WTC11 (cell line): ENCODE measurements around the gene LUM. TPM values are rescaled to one million over a fixed set of nuclear protein-coding genes. Genes with fewer than 3 reads are reported as not detected.

Experiments used
- ATAC-seq: fragments of 200-7000 bp; cut with Tn5 transposase; 2 replicates; pipeline ENCODE4 v1.10.0; 2021; ENCODE audit warnings: mild to moderate bottlenecking, moderate library complexity
- CTCF ChIA-PET: fragments of 300-600 bp; sonication (Branson Sonifier 250); formaldehyde crosslinking; loops from one replicate; lab custom pipeline; 2021; ENCODE audit warnings: antibody characterized with exemption; lab: Charles Lee
- POLR2A ChIA-PET: fragments of 350-600 bp; sonication (Branson Sonifier 250); formaldehyde crosslinking; loops from one replicate; lab custom pipeline; 2021; ENCODE audit warnings: antibody characterized with exemption; lab: Charles Lee
- DNase-seq: peaks from one replicate; pipeline ENCODE4 v3.0.0; 2021; ENCODE audit warnings: low spot score
- H3K27ac Mint-ChIP-seq: 2 replicates; pipeline ENCODE4 v1.8.0; 2021; ENCODE audit warnings: mixed read lengths
- H3K27me3 Mint-ChIP-seq: 2 replicates; pipeline ENCODE4 v1.8.0; 2021; ENCODE audit warnings: low read depth, mild to moderate bottlenecking, moderate library complexity, mixed read lengths
- H3K36me3 Mint-ChIP-seq: 2 replicates; pipeline ENCODE4 v1.8.0; 2021; ENCODE audit warnings: mixed read lengths
- H3K4me1 Mint-ChIP-seq: 2 replicates; pipeline ENCODE4 v1.8.0; 2022; ENCODE audit warnings: mixed read lengths
- H3K4me3 Mint-ChIP-seq: 2 replicates; pipeline ENCODE4 v1.8.0; 2021; ENCODE audit warnings: mild to moderate bottlenecking, moderate library complexity, mixed read lengths
- H3K9me3 Mint-ChIP-seq: 2 replicates; pipeline ENCODE4 v1.8.0; 2021; ENCODE audit warnings: mixed read lengths
- ARID4B ChIP-seq: sonication (generic); formaldehyde crosslinking; IDR thresholded peaks from 2 replicates; pipeline ENCODE4 v1.8.0; 2023; ENCODE audit warnings: missing genetic modification reagents, mild to moderate bottlenecking, borderline replicate concordance
- ATF2 ChIP-seq: sonication (generic); formaldehyde crosslinking; IDR thresholded peaks from 2 replicates; pipeline ENCODE4 v1.8.1; 2022; ENCODE audit warnings: low read depth, missing genetic modification reagents, borderline replicate concordance
- E2F5 ChIP-seq: sonication (generic); formaldehyde crosslinking; IDR thresholded peaks from 2 replicates; pipeline ENCODE4 v1.8.1; 2022; ENCODE audit warnings: mild to moderate bottlenecking, moderate library complexity, missing genetic modification reagents
- ELF4 ChIP-seq: sonication (generic); formaldehyde crosslinking; IDR thresholded peaks from 2 replicates; pipeline ENCODE4 v1.8.1; 2022; ENCODE audit warnings: low read depth, mild to moderate bottlenecking, moderate library complexity, missing genetic modification reagents
- FOXJ3 ChIP-seq: sonication (generic); formaldehyde crosslinking; IDR thresholded peaks from 2 replicates; pipeline ENCODE4 v1.9.0; 2021; ENCODE audit warnings: missing genetic modification reagents, mild to moderate bottlenecking, borderline replicate concordance
- FOXK1 ChIP-seq: sonication (generic); formaldehyde crosslinking; IDR thresholded peaks from 2 replicates; pipeline ENCODE4 v1.8.0; 2022; ENCODE audit warnings: mild to moderate bottlenecking, moderate library complexity, missing genetic modification reagents
- FOXP4 ChIP-seq: sonication (generic); formaldehyde crosslinking; IDR thresholded peaks from 2 replicates; pipeline ENCODE4 v1.8.0; 2022; ENCODE audit warnings: mild to moderate bottlenecking, missing genetic modification reagents
- GABPB1 ChIP-seq: sonication (generic); formaldehyde crosslinking; IDR thresholded peaks from 2 replicates; pipeline ENCODE4 v1.8.1; 2023; ENCODE audit warnings: mild to moderate bottlenecking, missing genetic modification reagents
- MLX ChIP-seq: sonication (generic); formaldehyde crosslinking; IDR thresholded peaks from 2 replicates; pipeline ENCODE4 v1.8.1; 2023; ENCODE audit warnings: mild to moderate bottlenecking, missing genetic modification reagents, moderate library complexity
- NFE2L1 ChIP-seq: sonication (generic); formaldehyde crosslinking; IDR thresholded peaks from 2 replicates; pipeline ENCODE4 v1.8.1; 2023; ENCODE audit warnings: missing genetic modification reagents
- NR1H2 ChIP-seq: sonication (generic); formaldehyde crosslinking; IDR thresholded peaks from 2 replicates; pipeline ENCODE4 v1.9.0; 2021; ENCODE audit warnings: mild to moderate bottlenecking, moderate library complexity, missing genetic modification reagents
- PRDM15 ChIP-seq: sonication (generic); formaldehyde crosslinking; IDR thresholded peaks from 2 replicates; pipeline ENCODE4 v1.8.0; 2022; ENCODE audit warnings: missing genetic modification reagents
- TP53 ChIP-seq: sonication (generic); formaldehyde crosslinking; IDR thresholded peaks from 2 replicates; pipeline ENCODE4 v1.8.1; 2023; ENCODE audit warnings: mild to moderate bottlenecking, missing genetic modification reagents
- USF2 ChIP-seq: sonication (generic); formaldehyde crosslinking; IDR thresholded peaks from 2 replicates; pipeline ENCODE4 v1.8.1; 2023; ENCODE audit warnings: mild to moderate bottlenecking, missing genetic modification reagents, moderate library complexity
- ZBTB21 ChIP-seq: sonication (generic); formaldehyde crosslinking; IDR thresholded peaks from 2 replicates; pipeline ENCODE4 v1.8.1; 2023; ENCODE audit warnings: mild to moderate bottlenecking, missing genetic modification reagents, borderline replicate concordance
- ZNF121 ChIP-seq: sonication (generic); formaldehyde crosslinking; IDR thresholded peaks from 2 replicates; pipeline ENCODE4 v1.8.0; 2023; ENCODE audit warnings: missing genetic modification reagents
- ZNF423 ChIP-seq: fragments of 250-450 bp; sonication (Bioruptor Pico); IDR thresholded peaks from 2 replicates; pipeline ENCODE4 v2.1.2; 2022; ENCODE audit warnings: mild to moderate bottlenecking, moderate library complexity
- ZSCAN18 ChIP-seq: fragments of 250-450 bp; sonication (Bioruptor Pico); IDR thresholded peaks from 2 replicates; pipeline ENCODE4 v2.1.2; 2022; ENCODE audit warnings: mild to moderate bottlenecking, moderate library complexity
- total RNA-seq: library from RNA; stranded (reverse); gene quantifications from 3 replicates; pipeline ENCODE4 v1.2.3, GENCODE V29; 2021

The LUM gene
- total RNA-seq, 1 experiment from 2014 or later = 0.28 TPM

- POLR2A ChIA-PET = no interaction called here
- peaks cover 21% of the 10 kb centered on the region for H3K4me1 Mint-ChIP-seq
- no peaks in the 10 kb centered on the region for H3K36me3 Mint-ChIP-seq
- no peak for TF ChIP-seq USF2 (CRISPR knock-in tag)
- TF ChIP-seq NFE2L1 (CRISPR knock-in tag) = no peak
- TF ChIP-seq GABPB1 (CRISPR knock-in tag) = no peak
- no peak for TF ChIP-seq ZSCAN18
- no peak for TF ChIP-seq E2F5 (CRISPR knock-in tag)
- TF ChIP-seq TP53 = no peak
- no peak for TF ChIP-seq FOXJ3 (CRISPR knock-in tag)
- TF ChIP-seq ZBTB21 (CRISPR knock-in tag) = no peak
- no peak for TF ChIP-seq ATF2
- no peak for TF ChIP-seq ARID4B (CRISPR knock-in tag)
- TF ChIP-seq FOXP4 = no peak
- no peak for TF ChIP-seq MLX (CRISPR knock-in tag)
- TF ChIP-seq ZNF121 (CRISPR knock-in tag) = no peak
- TF ChIP-seq PRDM15 = no peak
- no peak for TF ChIP-seq FOXK1 (CRISPR knock-in tag)
- no peak for TF ChIP-seq ELF4 (CRISPR knock-in tag)
- TF ChIP-seq ZNF423 (CRISPR knock-in tag) = no peak
- TF ChIP-seq NR1H2 (CRISPR knock-in tag) = no peak
- no peaks in the 10 kb centered on the region for H3K9me3 Mint-ChIP-seq
- CTCF ChIA-PET = no interaction called here
- H3K27me3 Mint-ChIP-seq = peaks cover 6% of the 10 kb centered on the region; the same call in 1 of the 2 replicates
- DNase-seq = no peak
- no peak overlapping the region for H3K4me3 Mint-ChIP-seq
- ATAC-seq = no peak
- no peak overlapping the region for H3K27ac Mint-ChIP-seq
These were observed 31.3 kb downstream of the LUM start for GRCh38 chr12:91080041-91080440.
